Hippocampal formation (tissue), 2 donors: ENCODE measurements around the gene ARHGAP27.
"Not testable (repeated sequence)": the region's sequence is repeated elsewhere in the genome, so short reads cannot be mapped to it uniquely, and the experiment has no call there.

ENCODE experiments used
- DNase-seq, 2 donors: peaks; one replicate each; lab custom pipeline; 2025; lab: John Stamatoyannopoulos, UW

Gene ARHGAP27

GRCh38 chr17:45445901-45446743, 13.5 kb upstream of the ARHGAP27 start:
- DNase-seq, result not testable (repeated sequence)

DNA sequence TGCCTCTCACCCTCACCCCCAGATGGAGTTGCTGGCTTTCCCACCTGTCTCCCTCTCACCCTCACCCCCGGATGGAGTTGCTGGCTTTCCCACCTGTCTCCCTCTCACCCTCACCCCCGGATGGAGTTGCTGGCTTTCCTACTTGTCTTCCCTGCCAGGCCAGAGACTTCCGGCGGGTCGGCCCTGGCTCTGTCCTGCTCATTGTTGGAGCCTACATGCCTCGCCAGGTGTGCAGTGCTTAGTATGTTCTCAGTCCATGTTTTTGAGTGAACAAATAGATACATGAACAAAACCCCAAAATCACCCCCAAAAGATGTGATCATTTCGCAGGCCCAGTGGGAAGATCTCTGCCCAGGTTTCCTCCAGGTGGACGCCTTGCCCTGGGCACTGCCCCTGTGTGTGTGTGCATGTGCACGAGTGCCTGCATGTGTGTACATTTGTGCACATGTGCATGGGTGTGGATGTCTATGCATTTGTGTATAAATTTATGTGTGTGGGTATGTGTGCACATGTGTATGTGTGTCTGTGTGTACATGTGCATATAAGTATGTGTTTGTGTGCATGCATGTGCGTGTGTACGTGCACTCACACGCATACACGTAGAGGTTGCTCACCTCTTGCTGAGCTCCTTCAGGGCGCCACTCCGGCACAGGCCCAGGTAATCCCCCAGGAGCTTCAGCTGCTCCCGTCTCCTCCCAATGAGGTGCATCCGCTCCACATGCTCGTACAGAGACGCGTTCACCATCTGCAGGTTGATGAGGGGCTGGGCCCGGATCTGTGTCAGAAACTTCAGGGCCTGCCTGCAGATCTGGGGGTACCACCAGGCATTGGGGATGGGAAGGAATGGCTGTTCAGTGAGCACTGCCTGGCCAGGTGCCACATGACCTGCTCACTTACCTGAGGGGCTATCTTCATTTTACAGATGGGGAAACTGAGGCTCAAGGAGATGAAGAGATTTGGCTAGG, 12.5 kb upstream of the ARHGAP27 start:
- not testable (repeated sequence) for DNase-seq

DNA sequence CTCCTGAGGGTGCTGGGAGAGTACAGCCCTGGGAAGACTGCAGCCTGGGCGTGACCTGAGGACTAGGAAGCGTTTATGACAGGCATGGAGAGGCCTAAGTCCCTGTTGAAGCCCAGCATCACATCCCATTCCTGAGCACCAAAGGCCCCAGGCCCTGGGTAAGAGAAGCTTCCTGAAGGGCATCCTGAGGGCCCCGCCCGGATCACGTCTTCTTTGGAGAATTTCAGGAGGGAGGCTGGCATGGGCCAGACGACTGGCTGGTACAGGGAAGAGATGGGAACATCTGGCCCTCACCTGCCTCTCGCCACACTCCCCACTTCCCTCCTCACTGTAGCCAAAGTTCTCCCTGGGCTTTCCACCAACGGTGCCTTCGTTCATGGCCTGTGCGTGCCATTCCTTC, 11.6 kb upstream of the ARHGAP27 start:
- DNase-seq, result not testable (repeated sequence)

DNA sequence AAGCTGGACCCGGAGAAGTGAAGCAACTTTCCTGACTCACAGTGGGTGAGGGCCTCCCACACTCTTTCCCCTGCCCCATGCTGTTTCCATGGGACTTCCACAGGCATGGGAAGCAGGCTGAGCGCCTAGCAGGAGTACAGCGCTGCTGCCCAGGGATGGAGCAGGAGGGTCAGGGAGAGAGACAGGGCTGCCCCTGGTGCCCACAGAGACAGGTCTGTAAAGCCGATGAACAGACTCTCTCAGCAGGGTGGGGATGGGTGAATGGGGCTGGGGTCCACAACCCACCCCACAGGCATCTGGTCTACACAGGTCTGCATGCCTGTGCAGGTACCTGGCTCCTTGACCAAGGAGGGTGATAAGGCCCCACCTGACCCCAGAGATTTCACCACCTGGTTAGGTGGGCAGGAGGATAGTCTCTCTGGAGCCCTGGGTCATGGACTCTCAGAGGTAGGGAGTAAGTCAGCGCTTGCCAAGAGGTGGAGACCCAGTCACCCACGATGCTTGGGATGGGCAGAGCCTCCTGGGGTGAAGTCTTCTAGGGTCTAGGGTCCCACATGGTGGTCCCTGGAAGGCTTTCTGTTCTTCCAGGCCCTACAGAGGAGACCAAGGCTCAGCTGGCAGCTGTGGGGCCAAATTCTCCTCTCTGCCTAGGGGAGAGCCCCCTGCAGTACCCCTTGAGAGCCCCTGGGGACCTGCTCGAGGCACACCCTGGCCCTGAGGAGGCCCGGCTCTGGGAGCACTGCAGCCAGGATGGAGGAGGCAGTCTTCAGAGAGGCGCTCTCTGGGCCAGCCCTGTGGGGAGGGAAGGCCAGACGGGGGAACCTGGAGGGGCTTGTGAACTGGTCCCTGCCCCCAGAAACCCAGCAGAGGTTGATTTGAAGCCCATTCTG, 10.9 kb upstream of the ARHGAP27 start:
- not testable (repeated sequence) for DNase-seq

- no peak for DNase-seq
These were observed 9.0 kb upstream of the ARHGAP27 start for GRCh38 chr17:45441526-45442310.

DNA sequence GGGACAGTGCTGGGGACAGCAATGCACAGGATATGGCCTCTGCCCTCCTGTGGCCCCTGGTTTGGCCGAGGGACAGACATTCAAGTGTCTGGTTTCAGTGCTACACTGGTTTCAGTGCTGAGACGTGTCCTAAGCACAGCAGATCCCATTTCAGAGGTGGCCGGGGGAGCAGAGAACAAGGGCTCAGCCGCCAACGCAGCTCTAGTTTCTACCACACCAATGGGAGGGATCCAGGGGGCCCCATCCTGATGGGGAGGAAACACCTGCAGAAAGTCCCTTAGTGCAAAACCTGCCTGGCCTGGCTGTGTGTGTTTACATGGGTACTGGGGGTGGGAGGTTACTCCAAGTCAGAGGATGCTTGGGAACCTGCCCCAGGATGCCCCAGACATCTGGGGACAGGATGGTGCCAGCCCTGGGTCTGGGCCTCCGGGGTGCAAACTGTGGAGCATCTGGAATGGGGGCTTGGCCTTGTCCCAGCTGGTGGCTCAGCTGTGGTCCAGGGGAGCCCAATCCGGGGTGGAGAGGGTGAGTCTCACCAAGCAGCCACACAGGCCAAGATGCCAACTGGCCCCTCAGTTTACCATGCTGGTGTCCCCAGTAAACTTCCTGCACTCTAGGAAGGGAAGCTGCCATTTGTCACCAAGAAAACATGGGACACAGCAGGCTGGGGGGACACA, 8.3 kb upstream of the ARHGAP27 start:
- not testable (repeated sequence) for DNase-seq

DNA sequence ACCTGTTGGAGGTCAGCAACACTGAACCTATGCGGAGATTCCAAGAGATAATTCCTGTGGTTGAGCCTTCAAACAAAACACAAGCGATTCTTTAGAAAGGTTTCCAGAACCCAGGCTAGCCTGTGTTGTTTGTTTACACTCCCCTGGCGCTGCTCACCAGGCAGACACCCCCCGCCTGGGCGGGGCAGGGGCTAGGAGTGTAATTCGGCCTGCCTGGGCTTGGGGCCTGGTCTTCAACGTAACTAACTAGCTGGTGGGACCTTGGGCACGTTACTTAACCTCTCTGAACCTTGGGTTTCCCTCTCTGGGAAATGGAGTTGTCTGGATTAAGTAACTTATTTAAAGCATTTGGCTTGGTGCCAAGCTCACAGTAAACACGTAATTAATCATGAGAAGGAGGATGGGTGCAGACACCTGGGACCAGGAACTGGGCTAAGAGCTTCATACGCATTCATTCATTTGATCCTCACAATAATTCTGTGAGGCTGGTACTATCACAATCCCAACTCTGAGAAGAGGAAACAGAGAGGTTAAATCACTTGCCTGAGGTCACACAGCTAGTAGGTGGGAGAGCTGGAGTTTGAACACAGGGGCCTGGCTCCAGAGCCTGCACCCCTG, 7.6 kb upstream of the ARHGAP27 start:
- DNase-seq, result no peak

DNA sequence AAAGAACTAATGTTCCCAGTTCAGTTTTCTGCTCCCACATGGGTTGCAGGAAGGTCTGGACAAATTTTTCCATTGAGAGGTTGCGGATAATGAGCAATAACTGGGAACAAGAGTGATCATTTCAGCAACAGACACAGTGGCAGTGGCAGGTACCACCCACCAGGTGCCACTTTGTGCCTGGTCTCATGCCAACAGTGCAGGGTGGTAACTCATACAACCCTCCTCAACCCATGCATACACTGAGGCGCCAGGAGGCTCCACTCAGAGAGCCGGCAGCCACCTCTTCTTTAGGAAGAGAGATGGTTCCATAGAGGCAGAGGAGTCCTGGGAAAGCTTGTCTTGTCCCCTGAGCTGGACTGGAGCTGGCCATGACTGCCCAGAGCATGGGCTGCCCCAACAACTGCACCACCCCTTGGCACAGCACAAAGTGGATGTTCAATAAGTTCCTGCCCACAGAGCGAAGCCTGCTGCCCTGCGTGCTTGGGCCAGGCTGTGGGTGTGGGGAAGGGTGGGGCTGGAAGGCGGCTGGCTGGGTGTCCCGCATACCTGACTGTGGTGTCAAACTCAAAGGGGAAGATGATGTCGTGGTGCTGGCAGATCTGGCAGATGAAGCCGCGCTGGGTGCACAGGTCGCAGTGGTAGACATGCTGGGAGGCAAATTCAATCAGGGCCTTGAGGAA, 6.4 kb upstream of the ARHGAP27 start:
- no peak for DNase-seq

DNA sequence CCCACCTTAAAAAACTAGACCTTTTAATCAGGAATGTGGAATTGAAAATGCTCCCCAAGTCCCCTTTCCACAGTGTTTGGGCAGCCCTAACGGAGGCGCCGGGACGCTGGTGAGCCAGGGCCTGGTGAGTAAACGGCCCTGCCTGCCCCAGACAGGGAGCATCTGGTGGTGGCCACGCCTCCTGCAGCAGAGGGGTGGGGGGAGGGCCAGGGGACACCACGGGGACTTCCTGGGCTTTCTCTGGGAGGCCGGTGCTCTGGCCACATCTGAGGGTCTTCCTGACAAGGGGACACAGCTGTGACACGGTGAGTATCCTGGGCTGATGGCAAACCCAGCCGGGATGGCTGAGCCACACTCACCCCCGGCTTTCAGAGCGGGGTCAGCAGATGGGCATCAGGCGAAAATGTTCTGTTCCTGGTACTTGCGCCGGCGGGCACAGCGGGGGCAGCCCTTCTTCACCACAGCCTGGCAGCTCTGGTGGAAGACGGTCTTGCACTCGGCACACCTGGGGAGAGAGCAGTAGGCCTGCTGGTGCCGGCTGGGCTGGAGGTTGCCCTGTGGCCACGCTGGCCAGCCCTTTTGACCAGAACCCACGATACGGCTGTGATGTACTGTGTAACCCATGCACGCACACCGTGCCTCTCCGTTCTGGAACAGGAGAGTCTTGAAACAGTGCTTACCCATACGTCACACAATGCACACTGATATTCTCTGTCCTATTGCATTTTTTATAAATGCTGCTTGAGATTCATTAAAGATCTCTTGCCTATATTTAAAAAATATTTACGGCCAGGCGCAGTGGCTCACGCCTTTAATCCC, 5.0 kb upstream of the ARHGAP27 start:
- no peak for DNase-seq

- DNase-seq, result no peak
These were observed 4.2 kb upstream of the ARHGAP27 start for GRCh38 chr17:45436625-45437464.

GRCh38 chr17:45436161-45436560, 3.5 kb upstream of the ARHGAP27 start:
- DNase-seq, result no peak

DNA sequence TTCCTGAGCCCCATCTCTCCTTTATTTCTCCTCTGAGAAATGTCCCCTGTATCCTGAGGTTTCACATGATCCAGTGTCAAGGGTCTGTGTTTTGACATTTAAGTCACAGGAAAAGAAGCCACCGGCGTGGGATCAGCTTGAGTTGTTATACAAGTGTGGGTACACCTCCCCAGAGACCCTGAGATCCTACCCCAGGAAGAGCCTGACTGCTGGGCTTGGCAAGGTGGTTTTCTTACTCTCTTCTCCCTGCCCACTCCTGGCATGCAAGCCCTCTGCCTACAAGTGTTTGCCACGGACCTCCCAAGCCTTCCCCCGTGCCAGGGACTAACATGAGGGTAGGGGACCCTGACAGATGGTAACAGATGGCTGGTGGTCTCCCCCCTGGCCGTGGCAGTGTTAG, 2.8 kb upstream of the ARHGAP27 start:
- no peak for DNase-seq

- DNase-seq, result no peak
These were observed 477 bp upstream of the ARHGAP27 start for GRCh38 chr17:45433159-45433535.

DNA sequence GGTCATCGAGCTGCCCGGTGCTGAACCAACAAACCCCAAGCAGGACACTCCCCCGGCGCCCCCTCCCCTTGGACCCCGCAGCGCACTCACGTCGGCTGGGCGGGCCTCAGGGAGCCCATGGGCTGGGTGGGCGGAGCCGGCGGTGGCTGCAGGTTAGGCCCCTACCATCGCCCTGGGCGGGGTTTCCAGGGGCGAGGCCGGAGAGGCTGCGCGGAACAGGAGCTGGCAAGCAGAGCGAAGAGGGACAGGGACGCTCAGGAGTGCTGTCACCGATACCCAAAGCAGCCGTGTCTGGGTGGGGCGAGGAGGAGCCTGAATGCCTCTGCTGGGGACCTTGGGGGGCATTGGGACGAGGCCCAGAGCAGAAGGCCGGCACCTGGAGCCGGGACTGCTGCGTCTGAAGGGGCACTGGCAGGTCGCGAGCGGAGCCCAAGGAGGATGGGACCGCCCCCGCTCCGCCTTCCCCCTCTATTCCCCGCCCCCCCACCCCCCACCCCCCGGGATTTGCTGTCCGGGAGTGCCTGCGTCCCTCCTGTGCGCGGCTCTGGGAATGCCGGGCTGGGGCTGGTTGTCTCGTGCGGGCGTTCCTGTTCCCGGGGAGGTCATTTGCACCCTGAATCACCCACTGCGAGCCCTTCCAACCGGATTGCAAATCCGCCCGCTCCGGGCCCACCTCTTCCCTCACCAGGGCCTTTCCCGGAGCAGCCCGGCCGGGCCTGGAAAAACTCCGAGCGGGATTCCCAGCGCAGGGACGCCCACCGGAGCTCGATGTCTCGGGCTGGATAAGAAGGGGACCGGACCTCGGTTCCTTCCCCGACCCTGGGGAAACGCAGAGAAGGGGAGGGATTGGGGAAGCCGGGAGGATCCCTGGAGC, 902 bp downstream of the ARHGAP27 start:
- no peak for DNase-seq

DNA sequence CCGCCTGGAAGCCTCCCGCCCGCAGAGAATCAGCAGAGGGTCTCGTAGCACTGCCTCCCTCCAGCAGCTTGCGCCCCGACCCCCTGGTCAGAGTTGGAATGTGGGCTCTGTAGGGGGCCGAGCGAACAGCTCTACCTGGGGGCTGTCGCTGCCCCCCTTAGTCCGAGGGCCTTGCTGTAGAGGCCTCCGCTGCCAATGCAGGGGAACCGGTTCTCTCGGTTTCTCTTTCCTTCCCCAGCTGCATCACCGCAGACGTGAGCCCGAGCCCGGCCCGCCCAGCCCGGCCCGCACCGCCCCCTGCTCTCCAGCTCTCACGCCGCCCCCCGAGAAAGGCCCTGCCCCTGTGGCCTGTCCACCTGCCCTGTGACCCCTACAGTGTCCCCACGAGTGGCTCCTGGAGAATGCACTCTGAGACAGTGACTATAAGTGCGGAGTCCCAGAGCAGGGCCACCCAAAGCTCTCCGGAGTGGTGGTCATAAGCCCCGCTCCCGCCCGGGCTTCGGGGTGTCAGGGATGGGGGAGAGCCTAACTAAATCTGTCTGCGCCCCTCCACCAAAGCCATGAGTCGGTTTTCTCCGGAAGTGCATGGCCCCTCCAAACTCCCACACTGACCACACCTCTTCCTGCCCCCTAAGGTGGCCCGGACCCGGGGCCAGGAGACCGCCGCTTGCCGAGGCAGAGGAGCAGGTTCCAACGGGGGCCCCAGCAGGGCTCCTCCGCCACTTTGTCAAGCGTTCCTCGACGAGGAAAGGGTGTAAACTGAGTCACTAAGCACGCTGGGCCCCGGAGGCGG, 1.7 kb downstream of the ARHGAP27 start:
- no peak for DNase-seq
